SK-N-SH (cell line): ENCODE data around the gene SOX18. TPM values are rescaled to one million over a fixed set of nuclear protein-coding genes. Genes with fewer than 3 reads are reported as not detected.

Experiments used
- CTCF ChIA-PET: fragments of 300-600, 350-600 bp; formaldehyde crosslinking; extraction: SDS; loops from one replicate; lab custom pipeline; 2021; lab: Yijun Ruan, JAX
- POLR2A ChIA-PET: fragments of 350-600 bp; sonication (Branson Sonifier 250); formaldehyde crosslinking; extraction: SDS; loops from one replicate; lab custom pipeline; 2020; ENCODE audit warnings: antibody characterized with exemption, inconsistent platforms; lab: Yijun Ruan, JAX
- DNase-seq: peaks from one replicate; pipeline ENCODE4 v3.0.0; 2012
- H2AFZ ChIP-seq: fragments of 200-600 bp; sonication (generic); 2 replicates; pipeline ENCODE4 v1.8.1; 2016; ENCODE audit warnings: antibody characterized with exemption, mild to moderate bottlenecking, low read depth
- H3F3A ChIP-seq: fragments of 200-600 bp; sonication (generic); replicated peaks from 2 replicates; pipeline ENCODE3; 2016; ENCODE audit warnings: antibody characterized with exemption, mild to moderate bottlenecking; ENCODE audit not compliant: insufficient read depth
- H3K27ac ChIP-seq, 2 experiments: fragments of 200-500 bp in 1 of 2; fragments of 200-600 bp in 1 of 2; sonication (Bioruptor generic) in 1 of 2; sonication (generic), shearing (Covaris generic) in 1 of 2; 2 replicates each; pipeline versions ENCODE4 v1.5.1 to v1.6.1; 2014 to 2016; ENCODE audit warnings: low read depth in 2 of 2, inconsistent platforms in 1 of 2, low read length in 1 of 2, mild to moderate bottlenecking in 1 of 2, mixed read lengths in 1 of 2
- H3K27me3 ChIP-seq: fragments of 200-600 bp; sonication (generic), shearing (Covaris generic); 2 replicates; pipeline ENCODE4 v1.6.1; 2016; ENCODE audit warnings: mixed run types; ENCODE audit not compliant: insufficient read depth
- H3K36me3 ChIP-seq, 2 experiments: fragments of 200-500 bp in 1 of 2; fragments of 200-600 bp in 1 of 2; sonication (Bioruptor generic) in 1 of 2; sonication (generic) in 1 of 2; replicated peaks in 1 of 2; 2 replicates each; pipeline versions ENCODE3 to v1.5.1; 2014 to 2016; ENCODE audit warnings: low read length in 1 of 2, mild to moderate bottlenecking in 1 of 2; ENCODE audit not compliant: insufficient read depth in 2 of 2, control insufficient read depth in 1 of 2
- H3K4me1 ChIP-seq, 2 experiments: fragments of 200-500 bp in 1 of 2; fragments of 200-600 bp in 1 of 2; sonication (Bioruptor generic) in 1 of 2; sonication (generic), shearing (Covaris generic) in 1 of 2; 2 replicates each; pipeline versions ENCODE4 v1.5.1 to v1.6.1; 2014 to 2016; ENCODE audit warnings: low read depth in 1 of 2, low read length in 1 of 2, mixed run types in 1 of 2; ENCODE audit not compliant: insufficient read depth in 2 of 2, control insufficient read depth in 1 of 2
- H3K4me2 ChIP-seq: fragments of 200-600 bp; sonication (generic), shearing (Covaris generic); 2 replicates; pipeline ENCODE4 v1.6.1; 2017; ENCODE audit warnings: mixed run types
- H3K4me3 ChIP-seq, 2 experiments: fragments of 200-500 bp in 1 of 2; fragments of 200-600 bp in 1 of 2; sonication (Bioruptor generic) in 1 of 2; sonication (generic), shearing (Covaris generic) in 1 of 2; 2 replicates each; pipeline versions ENCODE4 v1.5.1 to v1.8.1; 2014 to 2016; ENCODE audit warnings: low read depth in 2 of 2, inconsistent platforms in 1 of 2, low read length in 1 of 2, mild to moderate bottlenecking in 1 of 2, mixed read lengths in 1 of 2, moderate library complexity in 1 of 2
- H3K79me2 ChIP-seq: fragments of 200-600 bp; sonication (generic); 2 replicates; pipeline ENCODE4 v1.8.1; 2017; ENCODE audit warnings: mild to moderate bottlenecking; ENCODE audit not compliant: insufficient read depth
- H3K9ac ChIP-seq: fragments of 200-600 bp; sonication (generic); 2 replicates; pipeline ENCODE4 v1.6.1; 2017; ENCODE audit warnings: mixed run types
- H3K9me2 ChIP-seq: fragments of 200-600 bp; sonication (generic); 2 replicates; pipeline ENCODE4 v1.6.1; 2017; ENCODE audit warnings: mixed run types
- H3K9me3 ChIP-seq: fragments of 200-600 bp; sonication (generic); 2 replicates; pipeline ENCODE4 v1.6.1; 2017; ENCODE audit warnings: mixed run types, mild to moderate bottlenecking, moderate library complexity
- H4K20me1 ChIP-seq: fragments of 200-600 bp; sonication (generic); 2 replicates; pipeline ENCODE4 v1.6.1; 2017; ENCODE audit warnings: mild to moderate bottlenecking, mixed run types; ENCODE audit not compliant: insufficient read depth
- EP300 ChIP-seq, 2 experiments: IDR thresholded peaks; 2 replicates each; pipeline versions ENCODE4 v1.4.0 to v1.6.1; 2012; ENCODE audit warnings: borderline replicate concordance in 1 of 2, low read depth in 1 of 2, low read length in 1 of 2
- EZH2phosphoT487 ChIP-seq: fragments of 200-600 bp; sonication (generic); IDR thresholded peaks from 2 replicates; pipeline ENCODE4 v1.6.1; 2017; ENCODE audit warnings: low read depth, mixed run types, mild to moderate bottlenecking, antibody characterized with exemption, moderate library complexity, borderline replicate concordance
- FOXJ3 ChIP-seq: sonication (generic); formaldehyde crosslinking; IDR thresholded peaks from 2 replicates; pipeline ENCODE4 v1.5.1; 2020; ENCODE audit warnings: mild to moderate bottlenecking, missing genetic modification reagents
- FOXM1 ChIP-seq: IDR thresholded peaks from 2 replicates; pipeline ENCODE4 v1.4.0; 2012; ENCODE audit warnings: low read depth, mild to moderate bottlenecking
- JUND ChIP-seq: IDR thresholded peaks from 2 replicates; pipeline ENCODE4 v1.4.0; 2012
- MEF2A ChIP-seq: IDR thresholded peaks from 2 replicates; pipeline ENCODE4 v1.4.0; 2012; ENCODE audit warnings: low read depth, borderline replicate concordance
- NFIC ChIP-seq: IDR thresholded peaks from 2 replicates; pipeline ENCODE4 v1.4.0; 2012; ENCODE audit warnings: borderline replicate concordance
- POLR2AphosphoS5 ChIP-seq: IDR thresholded peaks from 2 replicates; pipeline ENCODE4 v1.6.1; 2012; ENCODE audit warnings: low read depth, low read length
- RAD21 ChIP-seq: IDR thresholded peaks from 2 replicates; pipeline ENCODE4 v1.6.1; 2012; ENCODE audit warnings: mild to moderate bottlenecking, low read length
- RFX5 ChIP-seq: IDR thresholded peaks from 2 replicates; pipeline ENCODE4 v1.6.1; 2012; ENCODE audit warnings: mild to moderate bottlenecking, improper control_type of control experiment, low read length
- SIN3A ChIP-seq: IDR thresholded peaks from 2 replicates; pipeline ENCODE4 v1.6.1; 2012; ENCODE audit warnings: low read depth, mild to moderate bottlenecking, low read length, moderate library complexity, borderline replicate concordance
- TAF1 ChIP-seq: IDR thresholded peaks from 2 replicates; pipeline ENCODE4 v1.6.1; 2012; ENCODE audit warnings: low read depth, mild to moderate bottlenecking, low read length, moderate library complexity, borderline replicate concordance
- TCF12 ChIP-seq: IDR thresholded peaks from 2 replicates; pipeline ENCODE4 v1.4.0; 2012
- TEAD4 ChIP-seq: IDR thresholded peaks from 2 replicates; pipeline ENCODE4 v1.4.0; 2012; ENCODE audit warnings: mild to moderate bottlenecking, borderline replicate concordance; ENCODE audit not compliant: insufficient read depth
- WGBS: methylation state at CpG from one replicate; pipeline ENCODE4 v1.1.6; 2017; ENCODE audit warnings: low lambda C conversion rate; 5-methylcytosine and 5-hydroxymethylcytosine counted together
- polyA plus RNA-seq, 3 experiments: library from polyadenylated mRNA; depleted of rRNA; stranded (reverse); fragments of >200 nt; gene quantifications; 2 replicates each; pipeline ENCODE4 v1.2.3, GENCODE V29; 2012
- TF ChIP-seq, protein P1 (sequence below): IDR thresholded peaks from 2 replicates; pipeline ENCODE4 v1.6.1; 2012; ENCODE audit warnings: mild to moderate bottlenecking, low read depth, low read length, moderate library complexity
- TF ChIP-seq, protein P2 (sequence below): fragments of 150-350 bp; IDR thresholded peaks from 2 replicates; pipeline ENCODE4 v1.6.1; 2017; ENCODE audit warnings: antibody characterized with exemption, low read length, low read depth, borderline replicate concordance
- TF ChIP-seq, protein P3 (sequence below): fragments of 150-350 bp; IDR thresholded peaks from 2 replicates; pipeline ENCODE4 v1.6.1; 2016; ENCODE audit warnings: mild to moderate bottlenecking, low read depth, low read length

SOX18 gene
- polyA plus RNA-seq, 1 of the 3 experiments (the other 2 are of a cell fraction) = not detected

DNA sequence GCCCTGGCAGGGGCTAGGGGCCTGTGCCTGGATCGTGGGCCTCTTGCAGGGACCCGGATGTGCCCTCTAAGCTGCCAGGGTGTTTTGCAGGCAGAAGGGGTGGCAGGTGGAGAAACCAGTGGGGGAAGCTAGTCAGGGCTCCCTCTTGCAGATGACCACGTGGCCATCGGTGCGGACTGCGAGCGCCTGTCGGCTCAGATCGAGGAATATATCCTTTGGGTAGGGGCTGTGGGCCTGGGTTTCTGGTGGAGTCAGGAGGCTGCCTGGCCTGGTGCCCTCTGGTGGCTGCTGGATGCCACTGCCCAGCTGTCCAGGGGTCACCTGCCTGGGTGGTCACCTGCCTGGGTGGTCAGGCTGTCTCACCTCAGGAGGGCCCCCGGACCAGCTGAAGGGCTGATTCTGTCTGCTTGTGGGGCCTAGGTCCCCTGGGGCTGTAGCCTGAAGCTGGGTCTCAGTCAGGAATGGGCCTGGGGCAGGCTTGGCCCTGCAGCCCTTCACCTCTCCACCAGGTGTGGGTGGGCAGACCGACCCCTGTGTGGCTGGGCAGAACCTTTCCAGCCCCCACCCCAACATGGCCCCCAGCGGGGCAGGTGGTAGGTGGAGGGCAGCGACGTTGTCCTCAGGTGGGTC, 20.3 kb upstream of the SOX18 start (continued):
- TF ChIP-seq RAD21 = peak; percentile 41
- TF ChIP-seq, all 33 proteins: peak for 3

DNA sequence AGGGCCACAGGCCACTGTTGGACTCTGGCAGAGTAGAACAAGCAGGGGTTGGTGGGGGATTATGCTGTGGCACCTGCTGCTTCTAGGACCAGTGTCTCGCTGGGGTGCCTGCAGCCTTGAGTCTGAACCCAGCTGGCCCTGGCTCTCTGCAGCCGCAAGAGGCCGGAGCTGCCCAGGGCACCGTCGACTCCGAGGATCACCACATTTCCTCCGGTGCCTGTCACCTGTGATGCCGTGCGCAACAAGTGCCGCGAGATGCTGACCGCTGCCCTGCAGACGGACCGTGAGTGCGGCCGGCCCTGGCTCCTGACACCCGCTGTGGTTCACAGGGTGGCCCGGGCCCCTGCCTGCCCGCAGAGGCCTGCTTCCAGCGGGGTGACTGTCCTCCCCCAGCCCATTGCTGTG, 19.8 kb upstream of the SOX18 start:
- no peaks in the 10 kb centered on the region for H4K20me1 ChIP-seq
- no peaks in the 10 kb centered on the region for H3K9me3 ChIP-seq
- H3F3A ChIP-seq = no peaks in the 10 kb centered on the region
- H3K9me2 ChIP-seq = no peaks in the 10 kb centered on the region
- H3K27me3 ChIP-seq = no peaks in the 10 kb centered on the region
- peaks cover 5 to 8% of the 10 kb centered on the region in 2 experiments; a peak in 2 of 4 replicates for H3K4me1 ChIP-seq
- POLR2A ChIA-PET = no interaction called here
- no peak overlapping the region for H2AFZ ChIP-seq
- WGBS = 75% methylated on average over 2 of the region's 20 CpGs
- TF ChIP-seq POLR2AphosphoS5 = no peak
- no peak for TF ChIP-seq TCF12
- no peak for TF ChIP-seq TAF1
- TF ChIP-seq SIN3A = no peak
- TF ChIP-seq EP300 (IDR thresholded peaks at IDR 0.05; ENCODE audit: borderline replicate concordance in 1 of 2, low read depth in 1 of 2, low read length in 1 of 2) = no peak
- no peak for TF ChIP-seq RFX5
- TF ChIP-seq NFIC = no peak
- no peak for TF ChIP-seq FOXJ3 (CRISPR knock-in tag)
- TF ChIP-seq, protein P1, sequence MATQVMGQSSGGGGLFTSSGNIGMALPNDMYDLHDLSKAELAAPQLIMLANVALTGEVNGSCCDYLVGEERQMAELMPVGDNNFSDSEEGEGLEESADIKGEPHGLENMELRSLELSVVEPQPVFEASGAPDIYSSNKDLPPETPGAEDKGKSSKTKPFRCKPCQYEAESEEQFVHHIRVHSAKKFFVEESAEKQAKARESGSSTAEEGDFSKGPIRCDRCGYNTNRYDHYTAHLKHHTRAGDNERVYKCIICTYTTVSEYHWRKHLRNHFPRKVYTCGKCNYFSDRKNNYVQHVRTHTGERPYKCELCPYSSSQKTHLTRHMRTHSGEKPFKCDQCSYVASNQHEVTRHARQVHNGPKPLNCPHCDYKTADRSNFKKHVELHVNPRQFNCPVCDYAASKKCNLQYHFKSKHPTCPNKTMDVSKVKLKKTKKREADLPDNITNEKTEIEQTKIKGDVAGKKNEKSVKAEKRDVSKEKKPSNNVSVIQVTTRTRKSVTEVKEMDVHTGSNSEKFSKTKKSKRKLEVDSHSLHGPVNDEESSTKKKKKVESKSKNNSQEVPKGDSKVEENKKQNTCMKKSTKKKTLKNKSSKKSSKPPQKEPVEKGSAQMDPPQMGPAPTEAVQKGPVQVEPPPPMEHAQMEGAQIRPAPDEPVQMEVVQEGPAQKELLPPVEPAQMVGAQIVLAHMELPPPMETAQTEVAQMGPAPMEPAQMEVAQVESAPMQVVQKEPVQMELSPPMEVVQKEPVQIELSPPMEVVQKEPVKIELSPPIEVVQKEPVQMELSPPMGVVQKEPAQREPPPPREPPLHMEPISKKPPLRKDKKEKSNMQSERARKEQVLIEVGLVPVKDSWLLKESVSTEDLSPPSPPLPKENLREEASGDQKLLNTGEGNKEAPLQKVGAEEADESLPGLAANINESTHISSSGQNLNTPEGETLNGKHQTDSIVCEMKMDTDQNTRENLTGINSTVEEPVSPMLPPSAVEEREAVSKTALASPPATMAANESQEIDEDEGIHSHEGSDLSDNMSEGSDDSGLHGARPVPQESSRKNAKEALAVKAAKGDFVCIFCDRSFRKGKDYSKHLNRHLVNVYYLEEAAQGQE = no peak
- TF ChIP-seq TEAD4 = no peak
- TF ChIP-seq, protein P2, sequence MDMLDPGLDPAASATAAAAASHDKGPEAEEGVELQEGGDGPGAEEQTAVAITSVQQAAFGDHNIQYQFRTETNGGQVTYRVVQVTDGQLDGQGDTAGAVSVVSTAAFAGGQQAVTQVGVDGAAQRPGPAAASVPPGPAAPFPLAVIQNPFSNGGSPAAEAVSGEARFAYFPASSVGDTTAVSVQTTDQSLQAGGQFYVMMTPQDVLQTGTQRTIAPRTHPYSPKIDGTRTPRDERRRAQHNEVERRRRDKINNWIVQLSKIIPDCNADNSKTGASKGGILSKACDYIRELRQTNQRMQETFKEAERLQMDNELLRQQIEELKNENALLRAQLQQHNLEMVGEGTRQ = no peak
- TF ChIP-seq, protein P3, sequence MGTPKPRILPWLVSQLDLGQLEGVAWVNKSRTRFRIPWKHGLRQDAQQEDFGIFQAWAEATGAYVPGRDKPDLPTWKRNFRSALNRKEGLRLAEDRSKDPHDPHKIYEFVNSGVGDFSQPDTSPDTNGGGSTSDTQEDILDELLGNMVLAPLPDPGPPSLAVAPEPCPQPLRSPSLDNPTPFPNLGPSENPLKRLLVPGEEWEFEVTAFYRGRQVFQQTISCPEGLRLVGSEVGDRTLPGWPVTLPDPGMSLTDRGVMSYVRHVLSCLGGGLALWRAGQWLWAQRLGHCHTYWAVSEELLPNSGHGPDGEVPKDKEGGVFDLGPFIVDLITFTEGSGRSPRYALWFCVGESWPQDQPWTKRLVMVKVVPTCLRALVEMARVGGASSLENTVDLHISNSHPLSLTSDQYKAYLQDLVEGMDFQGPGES = no peak
- TF ChIP-seq EZH2phosphoT487 = no peak
- no peak for TF ChIP-seq JUND
- no peak for TF ChIP-seq MEF2A
- TF ChIP-seq FOXM1 = no peak
- H3K79me2 ChIP-seq = 0 out of 2 replicates have a peak, but pooled peaks cover 2% of the 10 kb centered on the region
- CTCF ChIA-PET = interaction anchor here (0.7 to 2.9 kb wide), 21 partner anchors 9 to 194 kb away, joined by 3 to 21 read pairs (median 4); partner anchors contain the start of genes DNAJC5, LKAAEAR1, OPRL1 and RGS19
- H3K27ac ChIP-seq = no peak overlapping the region
- H3K36me3 ChIP-seq = peaks cover 0 to 17% of the 10 kb centered on the region in 2 experiments
- no peak overlapping the region for H3K4me2 ChIP-seq
- no peak overlapping the region for H3K4me3 ChIP-seq
- H3K9ac ChIP-seq = no peak overlapping the region
- no peak for DNase-seq
